BLaER1 (cell line): ENCODE results near the gene PITX1.
A peak's percentile ranks its signal among the peaks of the same experiment; 100 is the strongest.
"Not testable (repeated sequence)": the region's sequence is repeated elsewhere in the genome, so short reads cannot be mapped to it uniquely, and the experiment has no call there.

Source experiments
- H3K27ac ChIP-seq: shearing (Covaris generic); formaldehyde crosslinking; 2 replicates; pipeline ENCODE4 v1.8.1; 2022
- H3K27me3 ChIP-seq: shearing (Covaris generic); formaldehyde crosslinking; 2 replicates; pipeline ENCODE4 v1.8.1; 2022
- H3K36me3 ChIP-seq: shearing (Covaris generic); formaldehyde crosslinking; 2 replicates; pipeline ENCODE4 v1.8.1; 2022
- H3K4me1 ChIP-seq: shearing (Covaris generic); formaldehyde crosslinking; 2 replicates; pipeline ENCODE4 v1.8.1; 2022
- H3K4me2 ChIP-seq: shearing (Covaris generic); formaldehyde crosslinking; 2 replicates; pipeline ENCODE4 v1.8.1; 2022
- H3K4me3 ChIP-seq: shearing (Covaris generic); formaldehyde crosslinking; 2 replicates; pipeline ENCODE4 v1.8.1; 2022
- H3K9ac ChIP-seq: shearing (Covaris generic); formaldehyde crosslinking; 2 replicates; pipeline ENCODE4 v1.8.1; 2022
- H3K9me3 ChIP-seq: shearing (Covaris generic); formaldehyde crosslinking; 2 replicates; pipeline ENCODE4 v1.8.1; 2022
- H4K20me1 ChIP-seq: shearing (Covaris generic); formaldehyde crosslinking; 2 replicates; pipeline ENCODE4 v1.8.1; 2022
- Cebpa-rat ChIP-seq: shearing (Covaris generic); IDR thresholded peaks from 2 replicates; pipeline ENCODE4 v1.8.1; 2022

PITX1 gene

GRCh38 chr5:135005076-135005475 is 29.0 kb downstream of the PITX1 start:
- Histone ChIP-seq H3K36me3 (peaks cover 4% of the 10 kb centered on the region; the same call in 1 of the 2 replicates), H3K9me3 (no peaks in the 10 kb centered on the region), H3K27me3 (no peaks in the 10 kb centered on the region), H3K4me3 (no peak overlapping the region), H3K4me1 (no peaks in the 10 kb centered on the region), H3K4me2 (no peak overlapping the region), H3K27ac (no peak overlapping the region), H3K9ac (no peak overlapping the region), H4K20me1 (no peaks in the 10 kb centered on the region)
- no peak for TF ChIP-seq Cebpa-rat

- Histone ChIP-seq H3K4me3 (no peak overlapping the region), H3K27me3 (no peaks in the 10 kb centered on the region), H3K4me1 (no peaks in the 10 kb centered on the region), H4K20me1 (no peaks in the 10 kb centered on the region), H3K4me2 (no peak overlapping the region), H3K36me3 (peaks cover 4% of the 10 kb centered on the region; the same call in 1 of the 2 replicates), H3K9me3 (no peaks in the 10 kb centered on the region), H3K9ac (no peak overlapping the region), H3K27ac (no peak overlapping the region)
- TF ChIP-seq Cebpa-rat: no peak
These were observed 29.7 kb downstream of the PITX1 start for GRCh38 chr5:135004376-135004775.

- H4K20me1 ChIP-seq, H3K36me3 ChIP-seq, H3K27ac ChIP-seq, H3K9ac ChIP-seq, H3K27me3 ChIP-seq, H3K9me3 ChIP-seq, H3K4me2 ChIP-seq, H3K4me3 ChIP-seq: not testable (repeated sequence)
- peaks cover 14% of the 10 kb centered on the region for H3K4me1 ChIP-seq
These were observed 36.0 kb downstream of the PITX1 start for GRCh38 chr5:134998068-134998467.

GRCh38 chr5:134997015-134997414 is 37.0 kb downstream of the PITX1 start:
- no peak overlapping the region for H3K9ac ChIP-seq
- no peaks in the 10 kb centered on the region for H3K9me3 ChIP-seq
- no peak overlapping the region for H3K4me3 ChIP-seq
- H4K20me1 ChIP-seq: no peaks in the 10 kb centered on the region
- H3K4me1 ChIP-seq: peaks cover 14% of the 10 kb centered on the region
- 0 out of 2 replicates have a peak, but pooled peaks cover 7% of the 10 kb centered on the region for H3K36me3 ChIP-seq
- TF ChIP-seq Cebpa-rat: no peak
- H3K27me3 ChIP-seq: no peaks in the 10 kb centered on the region
- H3K27ac ChIP-seq: no peak overlapping the region
- H3K4me2 ChIP-seq: no peak overlapping the region

GRCh38 chr5:134995850-134996402 is 38.1 kb downstream of the PITX1 start:
- no peak overlapping the region for H3K4me3 ChIP-seq
- H4K20me1 ChIP-seq: no peaks in the 10 kb centered on the region
- peaks cover 14% of the 10 kb centered on the region for H3K4me1 ChIP-seq
- no peaks in the 10 kb centered on the region; the same call in 1 of the 2 replicates for H3K9me3 ChIP-seq
- H3K27ac ChIP-seq: no peak overlapping the region
- H3K36me3 ChIP-seq: 0 out of 2 replicates have a peak, but pooled peaks cover 7% of the 10 kb centered on the region
- H3K9ac ChIP-seq: no peak overlapping the region
- H3K27me3 ChIP-seq: no peaks in the 10 kb centered on the region
- no peak overlapping the region for H3K4me2 ChIP-seq
- no peak for TF ChIP-seq Cebpa-rat

- no peaks in the 10 kb centered on the region for H3K27me3 ChIP-seq
- 0 out of 2 replicates have a peak overlapping the region, but pooled peaks have one; percentile 53 for H3K9ac ChIP-seq
- H3K9me3 ChIP-seq: no peaks in the 10 kb centered on the region; the same call in 1 of the 2 replicates
- H3K4me1 ChIP-seq: peaks cover 14% of the 10 kb centered on the region
- no peak for TF ChIP-seq Cebpa-rat
- H3K4me3 ChIP-seq: no peak overlapping the region
- peak overlapping the region; percentile 42 for H3K4me2 ChIP-seq
- H3K27ac ChIP-seq: no peak overlapping the region
- H4K20me1 ChIP-seq: no peaks in the 10 kb centered on the region
- 0 out of 2 replicates have a peak, but pooled peaks cover 7% of the 10 kb centered on the region for H3K36me3 ChIP-seq
These were observed 39.4 kb downstream of the PITX1 start for GRCh38 chr5:134994560-134995156.

- no peak overlapping the region for H3K4me2 ChIP-seq
- H3K4me3 ChIP-seq: no peak overlapping the region
- no peak overlapping the region for H3K9ac ChIP-seq
- TF ChIP-seq Cebpa-rat: no peak
- H3K4me1 ChIP-seq: peaks cover 14% of the 10 kb centered on the region
- no peaks in the 10 kb centered on the region for H3K27me3 ChIP-seq
- H3K9me3 ChIP-seq: no peaks in the 10 kb centered on the region; the same call in 1 of the 2 replicates
- H3K27ac ChIP-seq: no peak overlapping the region
- H3K36me3 ChIP-seq: 0 out of 2 replicates have a peak, but pooled peaks cover 7% of the 10 kb centered on the region
- no peaks in the 10 kb centered on the region for H4K20me1 ChIP-seq
These were observed 40.9 kb downstream of the PITX1 start for GRCh38 chr5:134993161-134993560.

GRCh38 chr5:134992148-134992547 is 41.9 kb downstream of the PITX1 start:
- Histone ChIP-seq H3K9ac (no peak overlapping the region), H3K27ac (no peak overlapping the region), H3K4me3 (no peak overlapping the region), H3K27me3 (no peaks in the 10 kb centered on the region), H3K36me3 (0 out of 2 replicates have a peak, but pooled peaks cover 7% of the 10 kb centered on the region), H4K20me1 (no peaks in the 10 kb centered on the region), H3K9me3 (no peaks in the 10 kb centered on the region; the same call in 1 of the 2 replicates), H3K4me2 (no peak overlapping the region), H3K4me1 (peaks cover 14% of the 10 kb centered on the region)
- TF ChIP-seq Cebpa-rat: no peak

GRCh38 chr5:134990183-134990582 is 43.8 kb downstream of the PITX1 start:
- not testable (repeated sequence) for H4K20me1 ChIP-seq, H3K9me3 ChIP-seq, H3K36me3 ChIP-seq, H3K9ac ChIP-seq, H3K27ac ChIP-seq, H3K4me3 ChIP-seq, H3K27me3 ChIP-seq, H3K4me2 ChIP-seq
- H3K4me1 ChIP-seq: peaks cover 11% of the 10 kb centered on the region

- peaks cover 3% of the 10 kb centered on the region for H3K4me1 ChIP-seq
- H3K9ac ChIP-seq: no peak overlapping the region
These were observed 44.7 kb downstream of the PITX1 start for GRCh38 chr5:134989266-134989830.

More at GRCh38 chr5:134989266-134989830, 44.7 kb downstream of the PITX1 start:
- Histone ChIP-seq H3K4me2 (no peak overlapping the region), H3K4me3 (no peak overlapping the region), H3K36me3 (no peaks in the 10 kb centered on the region), H4K20me1 (no peaks in the 10 kb centered on the region), H3K9me3 (peaks cover 3% of the 10 kb centered on the region; the same call in 1 of the 2 replicates), H3K27me3 (no peaks in the 10 kb centered on the region), H3K27ac (no peak overlapping the region)
- TF ChIP-seq Cebpa-rat: no peak
